Epithelial cell of proximal tubule (primary cell): Measurements from ENCODE around the gene TBC1D21. TPM values are rescaled to one million over a fixed set of nuclear protein-coding genes. Genes with fewer than 3 reads are reported as not detected.

Experiments used
- DNase-seq: peaks from one replicate; pipeline ENCODE4 v3.0.0-alpha.2; 2011; ENCODE audit warnings: low read depth
- H3K4me3 ChIP-seq: 2 replicates; pipeline ENCODE4 v1.5.1; 2011; ENCODE audit warnings: low read depth, mild to moderate bottlenecking, low read length
- CTCF ChIP-seq: conservative IDR thresholded peaks from 2 replicates; pipeline ENCODE4 v1.5.1; 2012; ENCODE audit warnings: low read depth, mild to moderate bottlenecking, low read length
- total RNA-seq: library from RNA; depleted of rRNA; stranded (reverse); fragments of >200 nt; gene quantifications from 2 replicates; pipeline ENCODE4 v1.2.3, GENCODE V29; 2015

TBC1D21 gene, protein sequence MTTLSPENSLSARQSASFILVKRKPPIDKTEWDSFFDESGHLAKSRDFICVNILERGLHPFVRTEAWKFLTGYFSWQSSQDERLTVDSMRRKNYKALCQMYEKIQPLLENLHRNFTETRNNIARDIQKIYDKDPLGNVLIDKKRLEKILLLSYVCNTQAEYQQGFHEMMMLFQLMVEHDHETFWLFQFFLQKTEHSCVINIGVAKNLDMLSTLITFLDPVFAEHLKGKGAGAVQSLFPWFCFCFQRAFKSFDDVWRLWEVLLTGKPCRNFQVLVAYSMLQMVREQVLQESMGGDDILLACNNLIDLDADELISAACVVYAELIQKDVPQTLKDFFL
- not detected in 2 replicates for total RNA-seq

- TF ChIP-seq CTCF: no peak
- no peak for DNase-seq
- H3K4me3 ChIP-seq: no peak within 1 kb of the TSS
Measured at GRCh38 chr15:73873456-73873855, at the start of gene TBC1D21. Gene TBC1D21, plus strand, starts transcription at chr15:73873564. Its CDS starts 146 bp downstream, at chr15:73873710.

DNA sequence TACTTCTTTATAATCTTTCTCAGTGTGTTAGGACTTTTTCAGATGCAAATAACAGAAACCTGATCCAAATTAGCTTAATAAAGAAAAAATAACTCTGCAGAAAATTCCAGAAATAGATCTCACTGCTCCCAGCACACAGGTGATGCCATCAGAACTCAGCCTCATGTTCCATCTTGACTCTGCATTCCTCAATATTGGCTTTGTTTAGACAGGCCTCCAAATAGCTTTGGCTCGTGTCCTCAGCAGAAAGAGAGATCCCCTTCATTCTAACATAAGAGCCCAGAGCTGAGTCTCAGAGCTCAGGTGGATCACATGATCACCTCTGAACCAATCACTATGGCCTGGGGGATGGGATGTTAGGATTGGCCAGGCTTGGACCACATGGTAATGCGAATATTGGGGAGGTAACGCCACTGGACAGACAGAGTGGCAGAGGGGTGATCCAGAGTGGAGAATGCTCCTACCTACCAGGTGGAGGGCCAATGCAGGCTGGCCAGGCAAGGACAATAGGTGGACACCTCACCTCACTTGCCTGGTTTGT, 46.6 kb upstream of the TBC1D21 start:
- no peak for TF ChIP-seq CTCF
- no peak overlapping the region for H3K4me3 ChIP-seq
- DNase-seq: no peak

- no peak for TF ChIP-seq CTCF
- no peak for DNase-seq
- no peak overlapping the region for H3K4me3 ChIP-seq
Measured at GRCh38 chr15:73829523-73829922, 43.8 kb upstream of the TBC1D21 start.

GRCh38 chr15:73832657-73833056, 40.7 kb upstream of the TBC1D21 start:
- no peak for TF ChIP-seq CTCF
- no peak overlapping the region for H3K4me3 ChIP-seq
- DNase-seq: no peak

- DNase-seq: no peak
- no peak overlapping the region for H3K4me3 ChIP-seq
- no peak for TF ChIP-seq CTCF
Measured at GRCh38 chr15:73836845-73837244, 36.5 kb upstream of the TBC1D21 start.

DNA sequence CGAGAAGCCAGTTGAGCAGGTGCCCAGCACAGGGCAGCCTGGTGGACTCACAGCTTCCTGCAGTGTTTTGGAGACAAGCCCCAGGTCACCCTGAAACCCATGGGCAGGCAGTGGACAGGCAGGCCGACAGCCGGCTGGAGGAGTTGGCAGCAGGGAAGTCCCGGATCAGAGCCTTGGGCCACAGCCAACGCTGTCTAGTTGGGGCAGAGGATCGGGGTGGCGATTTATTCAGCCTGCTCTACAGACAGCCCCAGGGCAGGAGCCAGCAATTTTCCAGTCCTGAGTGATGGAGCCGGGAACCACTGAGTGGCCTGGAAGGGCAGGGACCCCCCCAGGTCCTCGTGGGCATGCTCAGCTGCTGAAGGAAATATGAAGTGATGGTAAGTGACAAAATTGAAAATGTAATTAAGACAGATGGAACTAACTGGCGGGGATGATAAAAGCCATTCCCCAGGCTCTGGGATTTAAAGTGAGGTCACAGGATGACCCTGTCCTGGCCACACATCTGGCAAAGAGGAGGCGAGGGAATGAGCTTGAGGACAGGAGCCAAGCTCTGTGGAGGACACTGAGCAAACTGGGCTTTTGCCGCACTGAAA, 34.4 kb upstream of the TBC1D21 start:
- no peak for DNase-seq

More for the DNA sequence above, 34.4 kb upstream of the TBC1D21 start:
- H3K4me3 ChIP-seq: no peak overlapping the region
- no peak for TF ChIP-seq CTCF
